Osteoblast (primary cell): ENCODE measurements around the gene SV2B. TPM values are rescaled to one million over a fixed set of nuclear protein-coding genes. Genes with fewer than 3 reads are reported as not detected.

Source experiments
- DNase-seq: peaks from one replicate; pipeline ENCODE4 v3.0.0; 2011; ENCODE audit warnings: low spot score, mixed read lengths; ENCODE audit not compliant: insufficient read length; ENCODE audit errors: missing footprints
- H2AFZ ChIP-seq: 2 replicates; pipeline ENCODE4 v1.6.0; 2011; ENCODE audit warnings: mild to moderate bottlenecking, low read length
- H3K27ac ChIP-seq: 2 replicates; pipeline ENCODE4 v1.5.1; 2011; ENCODE audit warnings: mild to moderate bottlenecking, low read depth, low read length, moderate library complexity
- H3K27me3 ChIP-seq: 2 replicates; pipeline ENCODE4 v1.6.0; 2012; ENCODE audit warnings: mild to moderate bottlenecking, control low read depth, inconsistent platforms, low read length, moderate library complexity; ENCODE audit not compliant: insufficient read depth
- H3K36me3 ChIP-seq: 2 replicates; pipeline ENCODE4 v1.5.1; 2011; ENCODE audit warnings: mild to moderate bottlenecking, low read length, control low read depth, moderate library complexity; ENCODE audit not compliant: insufficient read depth
- H3K4me1 ChIP-seq: 2 replicates; pipeline ENCODE4 v1.5.1; 2011; ENCODE audit warnings: mild to moderate bottlenecking, low read length, control low read depth, moderate library complexity; ENCODE audit not compliant: insufficient read depth
- H3K4me2 ChIP-seq: 2 replicates; pipeline ENCODE4 v1.6.0; 2011; ENCODE audit warnings: mild to moderate bottlenecking, low read length; ENCODE audit not compliant: insufficient read depth
- H3K4me3 ChIP-seq: fragments of 200-600 bp; sonication (generic); 3 replicates; pipeline ENCODE4 v1.5.1; 2012; ENCODE audit warnings: mild to moderate bottlenecking, low read length, inconsistent platforms; ENCODE audit not compliant: insufficient read depth
- H3K79me2 ChIP-seq: 2 replicates; pipeline ENCODE4 v1.6.0; 2012; ENCODE audit warnings: mild to moderate bottlenecking, low read length, control low read depth, inconsistent platforms; ENCODE audit not compliant: insufficient read depth
- H3K9me3 ChIP-seq: 2 replicates; pipeline ENCODE4 v1.5.1; 2011; ENCODE audit warnings: low read depth, low read length, control low read depth
- H4K20me1 ChIP-seq: 2 replicates; pipeline ENCODE4 v1.6.0; 2012; ENCODE audit warnings: mild to moderate bottlenecking, low read length, control low read depth; ENCODE audit not compliant: insufficient read depth
- CTCF ChIP-seq: IDR thresholded peaks from 2 replicates; pipeline ENCODE4 v1.5.1; 2011; ENCODE audit warnings: mild to moderate bottlenecking, low read depth, low read length, moderate library complexity; ENCODE audit errors: extremely low read depth
- total RNA-seq: library from RNA; depleted of rRNA; stranded (reverse); fragments of >200 nt; gene quantifications from 2 replicates; pipeline ENCODE4 v1.2.3, GENCODE V29; 2012

SV2B gene
- total RNA-seq, 1 donor, result not detected

DNA sequence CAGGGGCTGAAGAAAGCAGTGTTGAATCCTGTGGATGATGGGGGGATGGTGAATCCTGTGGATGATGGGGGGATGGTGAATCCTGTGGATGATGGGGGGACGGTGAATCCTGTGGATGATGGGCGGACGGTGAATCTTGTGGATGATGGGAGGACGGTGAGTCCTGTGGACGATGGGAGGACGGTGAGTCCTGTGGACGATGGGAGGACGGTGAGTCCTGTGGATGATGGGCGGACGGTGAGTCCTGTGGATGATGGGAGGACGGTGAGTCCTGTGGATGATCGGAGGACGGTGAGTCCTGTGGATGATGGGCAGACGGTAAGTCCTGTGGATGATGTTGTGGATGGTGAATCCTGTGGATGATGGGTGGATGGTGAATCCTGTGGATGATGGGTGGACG is 170.7 kb downstream of the SV2B start:
- H3K9me3 ChIP-seq, result no peaks in the 10 kb centered on the region
- DNase-seq, result no peak
- no peak overlapping the region for H3K4me2 ChIP-seq
- H3K27ac ChIP-seq, result no peak overlapping the region
- no peaks in the 10 kb centered on the region for H4K20me1 ChIP-seq
- H3K36me3 ChIP-seq, result no peaks in the 10 kb centered on the region
- H3K4me3 ChIP-seq, result no peak overlapping the region
- peaks cover 2% of the 10 kb centered on the region for H3K27me3 ChIP-seq
- H3K4me1 ChIP-seq, result no peaks in the 10 kb centered on the region
- H2AFZ ChIP-seq, result no peak overlapping the region
- H3K79me2 ChIP-seq, result no peaks in the 10 kb centered on the region
- no peak for TF ChIP-seq CTCF

DNA sequence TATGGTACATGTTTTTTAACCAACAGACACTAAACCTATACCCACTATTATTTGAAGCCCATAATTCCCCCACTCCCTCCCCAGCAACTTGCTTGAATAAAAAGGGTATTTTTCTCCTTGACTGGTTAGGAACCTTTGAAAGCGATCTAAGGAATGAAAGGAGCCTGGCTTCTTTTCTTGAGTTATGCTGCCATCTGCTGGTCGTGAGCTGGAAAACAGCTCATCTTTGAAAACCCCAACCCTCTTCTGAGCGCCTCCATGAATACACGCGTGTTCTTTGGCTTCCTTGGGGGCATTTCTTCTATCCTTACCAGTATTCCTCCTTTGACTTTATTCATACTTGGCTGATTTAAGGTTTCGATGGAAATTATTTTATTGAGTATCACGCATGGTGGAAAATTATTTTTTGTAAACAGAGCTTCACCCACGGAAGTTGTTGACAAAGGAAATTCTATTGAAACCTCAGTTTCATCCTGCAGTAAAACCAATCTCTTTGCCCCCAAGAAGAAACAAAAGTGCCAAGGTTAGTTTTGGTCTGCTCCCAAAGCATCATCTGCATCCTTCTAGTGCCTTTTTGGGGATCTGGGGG is 171.6 kb downstream of the SV2B start:
- no peak overlapping the region for H3K4me2 ChIP-seq
- H3K36me3 ChIP-seq, result no peaks in the 10 kb centered on the region
- H2AFZ ChIP-seq, result peak overlapping the region; percentile 33
- peak; percentile 83 for TF ChIP-seq CTCF
- H3K4me1 ChIP-seq, result no peaks in the 10 kb centered on the region
- no peaks in the 10 kb centered on the region for H4K20me1 ChIP-seq
- no peak overlapping the region for H3K4me3 ChIP-seq
- no peaks in the 10 kb centered on the region for H3K79me2 ChIP-seq
- no peak overlapping the region for H3K27ac ChIP-seq
- no peaks in the 10 kb centered on the region for H3K9me3 ChIP-seq
- peak; percentile 73 for DNase-seq
- H3K27me3 ChIP-seq, result peaks cover 2% of the 10 kb centered on the region

- Histone ChIP-seq H3K4me3 (no peak overlapping the region), H3K79me2 (no peaks in the 10 kb centered on the region), H3K36me3 (no peaks in the 10 kb centered on the region), H3K27me3 (no peaks in the 10 kb centered on the region), H3K4me2 (no peak overlapping the region), H3K4me1 (no peaks in the 10 kb centered on the region), H2AFZ (no peak overlapping the region), H4K20me1 (no peaks in the 10 kb centered on the region), H3K27ac (no peak overlapping the region), H3K9me3 (no peaks in the 10 kb centered on the region)
- no peak for DNase-seq
- no peak for TF ChIP-seq CTCF
Measured at GRCh38 chr15:91275844-91276243, 175.8 kb downstream of the SV2B start.

DNA sequence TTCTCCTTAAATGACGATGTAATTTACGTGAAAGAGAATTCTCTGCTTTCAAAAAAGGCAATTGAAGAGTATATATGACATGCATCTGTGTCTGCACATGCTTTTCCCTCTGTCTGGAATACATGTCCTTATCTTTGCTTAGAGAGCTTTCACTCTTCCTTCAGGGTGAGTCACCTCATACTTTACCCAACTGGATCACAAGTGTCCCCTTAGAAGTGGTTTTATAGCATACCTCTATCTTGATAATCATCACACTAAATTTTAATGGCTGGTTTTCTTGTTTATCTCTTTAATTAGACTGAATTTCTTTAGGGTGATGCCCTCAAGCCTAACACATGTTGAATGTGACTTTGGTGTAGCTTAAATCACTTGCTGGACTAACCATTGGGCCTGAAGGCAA is 178.9 kb downstream of the SV2B start:
- Histone ChIP-seq H3K79me2 (no peaks in the 10 kb centered on the region), H3K4me1 (no peaks in the 10 kb centered on the region), H2AFZ (no peak overlapping the region), H3K4me3 (no peak overlapping the region), H3K27ac (no peak overlapping the region), H3K4me2 (no peak overlapping the region), H3K9me3 (no peaks in the 10 kb centered on the region), H3K27me3 (no peaks in the 10 kb centered on the region), H4K20me1 (no peaks in the 10 kb centered on the region), H3K36me3 (no peaks in the 10 kb centered on the region)
- no peak for DNase-seq
- TF ChIP-seq CTCF, result no peak
